ENCODE results near the gene RALGDS.

DNA sequence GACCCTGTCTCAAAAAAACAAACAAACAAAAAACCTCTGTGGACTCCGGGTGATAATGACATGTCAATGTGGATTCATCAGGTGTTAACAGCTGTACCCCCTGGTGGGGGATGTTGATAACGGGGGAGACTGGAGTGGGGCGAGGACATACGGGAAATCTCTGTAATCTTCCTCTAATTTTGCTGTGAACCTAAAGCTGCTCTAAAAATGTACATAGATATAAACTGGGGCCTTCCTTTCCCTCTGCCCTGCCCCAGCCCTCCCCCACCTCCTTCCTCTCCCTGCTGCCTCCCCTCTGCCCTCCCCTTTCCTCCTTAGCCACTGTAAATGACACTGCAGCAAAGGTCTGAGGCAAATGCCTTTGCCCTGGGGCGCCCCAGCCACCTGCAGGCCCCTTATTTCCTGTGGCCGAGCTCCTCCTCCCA lies 60.6 kb downstream of the RALGDS start:
- TF ChIP-seq, protein P1, sequence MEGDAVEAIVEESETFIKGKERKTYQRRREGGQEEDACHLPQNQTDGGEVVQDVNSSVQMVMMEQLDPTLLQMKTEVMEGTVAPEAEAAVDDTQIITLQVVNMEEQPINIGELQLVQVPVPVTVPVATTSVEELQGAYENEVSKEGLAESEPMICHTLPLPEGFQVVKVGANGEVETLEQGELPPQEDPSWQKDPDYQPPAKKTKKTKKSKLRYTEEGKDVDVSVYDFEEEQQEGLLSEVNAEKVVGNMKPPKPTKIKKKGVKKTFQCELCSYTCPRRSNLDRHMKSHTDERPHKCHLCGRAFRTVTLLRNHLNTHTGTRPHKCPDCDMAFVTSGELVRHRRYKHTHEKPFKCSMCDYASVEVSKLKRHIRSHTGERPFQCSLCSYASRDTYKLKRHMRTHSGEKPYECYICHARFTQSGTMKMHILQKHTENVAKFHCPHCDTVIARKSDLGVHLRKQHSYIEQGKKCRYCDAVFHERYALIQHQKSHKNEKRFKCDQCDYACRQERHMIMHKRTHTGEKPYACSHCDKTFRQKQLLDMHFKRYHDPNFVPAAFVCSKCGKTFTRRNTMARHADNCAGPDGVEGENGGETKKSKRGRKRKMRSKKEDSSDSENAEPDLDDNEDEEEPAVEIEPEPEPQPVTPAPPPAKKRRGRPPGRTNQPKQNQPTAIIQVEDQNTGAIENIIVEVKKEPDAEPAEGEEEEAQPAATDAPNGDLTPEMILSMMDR (IDR thresholded peaks at IDR 0.05; ENCODE audit: insufficient read depth, low read length), result no peak
- no peak for TF ChIP-seq POLR2AphosphoS5 (IDR thresholded peaks at IDR 0.05; ENCODE audit: low read depth)
- TF ChIP-seq REST (IDR thresholded peaks at IDR 0.05; ENCODE audit: insufficient replicate concordance, low read depth), result no peak
- no peak for TF ChIP-seq GABPA (IDR thresholded peaks at IDR 0.05; ENCODE audit: low read depth)
- no peak for TF ChIP-seq SPI1 (IDR thresholded peaks at IDR 0.05; ENCODE audit: borderline replicate concordance, low read depth)
